Gastroesophageal sphincter (tissue), 4 donors: Measurements from ENCODE around the gene FBXO44. TPM values are rescaled to one million over a fixed set of nuclear protein-coding genes. Genes with fewer than 3 reads are reported as not detected.
"Not testable (repeated sequence)": the region's sequence is repeated elsewhere in the genome, so short reads cannot be mapped to it uniquely, and the experiment has no call there.

ENCODE experiments used
- ATAC-seq: fragments of 150-250 bp; one replicate; pipeline ENCODE4 v1.9.1; 2016; ENCODE audit warnings: mild to moderate bottlenecking, moderate library complexity
- H3K27ac ChIP-seq, 4 donors: fragments of 200-600 bp; sonication (generic) in 3 of 4; 1 replicate in 3 of 4; 2 replicates in 1 of 4; pipeline ENCODE4 v1.5.1; 2016 to 2019
- H3K27me3 ChIP-seq: fragments of 200-600 bp; sonication (generic); one replicate; pipeline ENCODE4 v1.5.1; 2019
- H3K36me3 ChIP-seq, 2 donors: fragments of 200-600 bp; sonication (generic); one replicate each; pipeline ENCODE4 v1.5.1; 2019; ENCODE audit warnings: control low read depth in 1 of 2
- H3K4me1 ChIP-seq, 3 donors: fragments of 200-600 bp; sonication (generic); 1 replicate in 2 of 3; 2 replicates in 1 of 3; pipeline ENCODE4 v1.5.1; 2016 to 2019; ENCODE audit warnings: control low read depth in 2 of 3
- H3K4me3 ChIP-seq, 2 donors: fragments of 200-600 bp; sonication (generic); one replicate each; pipeline ENCODE4 v1.5.1; 2019; ENCODE audit warnings: mild to moderate bottlenecking in 1 of 2, moderate library complexity in 1 of 2
- H3K9me3 ChIP-seq, 3 donors: fragments of 200-600 bp; sonication (generic); one replicate each; pipeline ENCODE4 v1.5.1; 2017 to 2019; ENCODE audit warnings: control low read depth in 2 of 3
- EP300 ChIP-seq: sonication (generic); formaldehyde crosslinking; IDR thresholded peaks from one replicate; pipeline ENCODE4 v1.6.1; 2017; ENCODE audit warnings: antibody characterized with exemption, mild to moderate bottlenecking
- POLR2A ChIP-seq, 2 donors: fragments of 450-650 bp; IDR thresholded peaks; one replicate each; pipeline ENCODE4 v1.6.1; 2017; ENCODE audit warnings: antibody characterized with exemption in 2 of 2, mild to moderate bottlenecking in 2 of 2, moderate library complexity in 1 of 2
- POLR2AphosphoS5 ChIP-seq: sonication (generic); formaldehyde crosslinking; IDR thresholded peaks from one replicate; pipeline ENCODE4 v1.6.1; 2017; ENCODE audit warnings: antibody characterized with exemption
- WGBS, 2 donors: methylation state at CpG; one replicate each; pipeline ENCODE4 v1.1.5; 2018; ENCODE audit warnings: low coverage in 1 of 2; 5-methylcytosine and 5-hydroxymethylcytosine counted together
- total RNA-seq, 4 donors: library from RNA; depleted of rRNA; stranded (reverse); fragments of >200 nt; gene quantifications; one replicate each; pipeline ENCODE4 v1.1.0, GENCODE V29; 2016
- TF ChIP-seq, protein P1 (sequence below), 4 experiments: fragments of 200-600 bp in 2 of 4; fragments of 450-650 bp in 2 of 4; sonication (generic) in 1 of 4; IDR thresholded peaks; one replicate each; pipeline ENCODE4 v1.5.1; 2017 to 2019; ENCODE audit warnings: antibody characterized with exemption in 4 of 4, mild to moderate bottlenecking in 2 of 4, moderate library complexity in 2 of 4

The FBXO44 gene
- total RNA-seq, result 10 to 100 TPM; 10.5 to 22.9 (median 17.2) TPM

DNA sequence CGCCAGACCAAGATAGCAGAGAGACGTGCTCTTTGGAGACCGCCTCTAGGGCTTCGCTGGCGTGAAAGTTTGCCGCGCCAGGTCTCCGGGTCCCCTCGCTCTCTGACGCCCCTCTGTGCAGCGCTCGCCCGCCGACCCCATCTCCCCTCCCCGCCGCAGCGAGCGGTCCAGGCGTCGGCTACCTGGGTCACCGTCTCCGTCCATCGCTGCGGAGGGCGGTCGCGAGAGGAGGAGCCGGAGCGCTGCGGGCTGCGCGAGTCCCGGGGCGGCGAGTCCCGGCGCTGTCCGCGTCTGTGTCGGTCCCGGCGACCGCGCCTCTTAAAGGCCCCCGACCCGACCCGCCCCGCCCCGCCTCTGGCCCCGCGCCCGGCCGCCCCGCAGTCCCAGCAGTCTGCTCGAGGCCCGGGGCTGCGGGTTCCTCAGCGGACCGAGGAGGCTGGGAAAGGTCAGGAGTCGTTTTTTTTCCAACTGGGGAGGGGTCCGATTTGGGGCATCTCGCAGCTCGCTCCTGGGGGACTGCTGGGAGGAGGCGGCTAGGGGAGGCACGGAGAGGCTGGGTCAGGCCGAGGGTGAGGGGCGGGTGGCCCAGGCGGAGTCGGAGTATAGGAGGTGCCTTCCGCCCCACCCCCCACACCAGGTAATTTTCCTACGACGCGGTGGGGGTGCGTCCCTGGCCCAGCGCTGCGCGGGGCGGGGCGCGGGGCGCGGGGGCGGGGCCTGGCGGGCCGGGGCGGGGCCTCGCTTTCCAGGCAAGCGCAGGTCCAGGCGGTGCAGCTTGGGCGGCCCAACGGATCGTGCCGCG, at the start of gene FBXO44, which contains the start of gene FBXO2:
TSS of gene FBXO44 (plus strand) at position 741 of the 802 bp plus-strand sequence. CDS start 959 bp downstream, outside the sequence.
TSS of gene FBXO2 (minus strand) at position 293 of the 802 bp plus-strand sequence. CDS start at position 204, 89 bp downstream.
- no peaks in the 10 kb centered on the region for H3K9me3 ChIP-seq
- H3K36me3 ChIP-seq, result peaks cover 0 to 32% of the 10 kb centered on the region in 2 donors
- H3K27me3 ChIP-seq, result peaks cover 16% of the 10 kb centered on the region
- TF ChIP-seq, protein P1, sequence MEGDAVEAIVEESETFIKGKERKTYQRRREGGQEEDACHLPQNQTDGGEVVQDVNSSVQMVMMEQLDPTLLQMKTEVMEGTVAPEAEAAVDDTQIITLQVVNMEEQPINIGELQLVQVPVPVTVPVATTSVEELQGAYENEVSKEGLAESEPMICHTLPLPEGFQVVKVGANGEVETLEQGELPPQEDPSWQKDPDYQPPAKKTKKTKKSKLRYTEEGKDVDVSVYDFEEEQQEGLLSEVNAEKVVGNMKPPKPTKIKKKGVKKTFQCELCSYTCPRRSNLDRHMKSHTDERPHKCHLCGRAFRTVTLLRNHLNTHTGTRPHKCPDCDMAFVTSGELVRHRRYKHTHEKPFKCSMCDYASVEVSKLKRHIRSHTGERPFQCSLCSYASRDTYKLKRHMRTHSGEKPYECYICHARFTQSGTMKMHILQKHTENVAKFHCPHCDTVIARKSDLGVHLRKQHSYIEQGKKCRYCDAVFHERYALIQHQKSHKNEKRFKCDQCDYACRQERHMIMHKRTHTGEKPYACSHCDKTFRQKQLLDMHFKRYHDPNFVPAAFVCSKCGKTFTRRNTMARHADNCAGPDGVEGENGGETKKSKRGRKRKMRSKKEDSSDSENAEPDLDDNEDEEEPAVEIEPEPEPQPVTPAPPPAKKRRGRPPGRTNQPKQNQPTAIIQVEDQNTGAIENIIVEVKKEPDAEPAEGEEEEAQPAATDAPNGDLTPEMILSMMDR (IDR thresholded peaks at IDR 0.05), result no peak
- peak in 1 of 2 donors; percentile 13 for TF ChIP-seq POLR2A (IDR thresholded peaks at IDR 0.05)
- no peak for TF ChIP-seq EP300
- ATAC-seq, result peak; percentile 86
- peaks cover 5 to 44% (median 16%) of the 10 kb centered on the region in 3 donors for H3K4me1 ChIP-seq
- no CpG with 5 or more reads among the region's 94 CpGs for WGBS, 2 donors
- H3K4me3 ChIP-seq, result peak within 1 kb of the TSS; percentile 55 to 89
- peak within 1 kb of the TSS in 3 of 4 donors; percentile 70 to 84 (median 74) for H3K27ac ChIP-seq

GRCh38 chr1:11606775-11607174, 47.9 kb upstream of the FBXO44 start:
- H3K36me3 ChIP-seq, result no peaks in the 10 kb centered on the region
- no peak overlapping the region for H3K4me3 ChIP-seq
- WGBS, 2 donors, result 86% methylated on average over 6 of the region's 6 CpGs; no CpG with 5 or more reads in 1 of the 2 donors
- H3K9me3 ChIP-seq, result peaks cover 0 to 10% (median 0%) of the 10 kb centered on the region in 3 donors
- ATAC-seq, result no peak
- H3K4me1 ChIP-seq, result no peaks in the 10 kb centered on the region
- H3K27ac ChIP-seq, result no peak overlapping the region
- peaks cover 19% of the 10 kb centered on the region for H3K27me3 ChIP-seq
- TF ChIP-seq POLR2A (IDR thresholded peaks at IDR 0.05), result no peak
- TF ChIP-seq EP300, result no peak
- TF ChIP-seq, protein P1 (IDR thresholded peaks at IDR 0.05), result no peak
- no peak for TF ChIP-seq POLR2AphosphoS5

- H3K27me3 ChIP-seq, result peaks cover 11% of the 10 kb centered on the region
- H3K9me3 ChIP-seq, result peaks cover 0 to 10% (median 0%) of the 10 kb centered on the region in 3 donors
- no CpG with 5 or more reads among the region's 37 CpGs for WGBS, 2 donors
- not testable (repeated sequence) for H3K36me3 ChIP-seq, H3K4me1 ChIP-seq, ATAC-seq, H3K27ac ChIP-seq, H3K4me3 ChIP-seq
These were observed 46.0 kb upstream of the FBXO44 start for GRCh38 chr1:11608596-11609130.

- peaks cover 12% of the 10 kb centered on the region for H3K27me3 ChIP-seq
- H3K4me3 ChIP-seq, H3K27ac ChIP-seq, H3K36me3 ChIP-seq, ATAC-seq, H3K4me1 ChIP-seq: not testable (repeated sequence)
- 67% methylated on average over 4 of the region's 13 CpGs; no CpG with 5 or more reads in 1 of the 2 donors for WGBS, 2 donors
- H3K9me3 ChIP-seq, result peaks cover 0 to 10% (median 0%) of the 10 kb centered on the region in 3 donors
These were observed 45.3 kb upstream of the FBXO44 start for GRCh38 chr1:11609378-11609777.

DNA sequence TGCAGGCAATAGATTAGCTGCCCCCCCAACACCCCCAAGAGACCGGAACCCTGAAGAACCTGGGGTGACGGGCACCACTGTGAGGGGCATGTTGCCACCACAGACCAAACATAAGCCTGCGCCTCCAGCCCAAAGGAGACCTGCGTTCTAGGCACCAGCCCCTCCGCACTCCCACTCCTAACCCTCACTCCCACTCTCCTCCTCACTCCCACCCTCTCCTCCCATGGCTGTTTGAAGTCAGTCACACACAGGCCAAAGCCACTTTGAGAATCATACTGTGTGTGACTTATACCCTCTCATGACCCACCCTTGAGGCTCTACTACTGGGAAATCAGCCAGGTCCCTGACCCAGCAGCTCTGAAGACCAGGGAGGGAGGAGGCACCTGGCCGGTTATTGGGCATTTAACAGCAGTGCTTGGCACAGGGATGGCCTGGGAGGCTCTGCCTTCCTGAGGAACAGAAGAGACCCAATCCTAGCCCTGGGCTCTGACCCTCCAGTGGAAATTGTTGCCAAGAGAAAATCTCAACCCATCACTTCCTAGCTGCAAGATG, 44.0 kb upstream of the FBXO44 start:
- WGBS, 2 donors, result 0 to 57% methylated on average over 2 to 4 of the region's 6 CpGs
- H3K9me3 ChIP-seq, result peaks cover 0 to 10% (median 0%) of the 10 kb centered on the region in 3 donors

More for the DNA sequence above, 44.0 kb upstream of the FBXO44 start:
- Histone ChIP-seq H3K4me3 (no peak overlapping the region), H3K27me3 (peaks cover 24% of the 10 kb centered on the region), H3K27ac (no peak overlapping the region), H3K4me1 (no peaks in the 10 kb centered on the region), H3K36me3 (no peaks in the 10 kb centered on the region)
- no peak for TF ChIP-seq POLR2A (IDR thresholded peaks at IDR 0.05)
- TF ChIP-seq POLR2AphosphoS5, result no peak
- TF ChIP-seq, protein P1 (IDR thresholded peaks at IDR 0.05), result no peak
- TF ChIP-seq EP300, result no peak
- no peak for ATAC-seq
